Heart left ventricle (tissue), 16 donors: Measurements from ENCODE around the gene ZNF664. TPM values are rescaled to one million over a fixed set of nuclear protein-coding genes. Genes with fewer than 3 reads are reported as not detected.
A peak's percentile ranks its signal among the peaks of the same experiment; 100 is the strongest.

Experiments
- ATAC-seq, 4 donors: fragments of 200-7000 bp; cut with Tn5 transposase; one replicate each; pipeline ENCODE4 v1.9.1; 2020 to 2022; ENCODE audit warnings: moderate library complexity in 4 of 4, mild to moderate bottlenecking in 3 of 4, moderate number of reproducible peaks in 1 of 4
- DNase-seq, 5 donors: peaks; one replicate each; pipeline ENCODE4 v3.0.0-alpha.2; 2020
- H3K27ac ChIP-seq, 12 donors: fragments of 200-600 bp; sonication (generic) in 4 of 12; one replicate each; pipeline versions ENCODE4 v1.5.0 to v1.8.0; 2016 to 2022; ENCODE audit warnings: mild to moderate bottlenecking in 2 of 12
- H3K27me3 ChIP-seq, 9 donors: fragments of 200-600 bp; sonication (generic) in 2 of 9; one replicate each; pipeline versions ENCODE4 v1.5.1 to v1.8.0; 2016 to 2022; ENCODE audit warnings: mild to moderate bottlenecking in 3 of 9
- H3K36me3 ChIP-seq, 9 donors: fragments of 200-600 bp; sonication (generic) in 2 of 9; one replicate each; pipeline versions ENCODE4 v1.5.0 to v1.8.0; 2018 to 2022; ENCODE audit warnings: mild to moderate bottlenecking in 2 of 9
- H3K4me1 ChIP-seq, 12 donors: fragments of 200-600 bp; sonication (generic) in 4 of 12; one replicate each; pipeline versions ENCODE4 v1.5.0 to v1.8.0; 2016 to 2022; ENCODE audit warnings: mild to moderate bottlenecking in 3 of 12
- H3K4me3 ChIP-seq, 12 donors: fragments of 200-600 bp; sonication (generic) in 4 of 12; one replicate each; pipeline versions ENCODE4 v1.5.0 to v1.8.0; 2017 to 2022; ENCODE audit warnings: mild to moderate bottlenecking in 9 of 12, moderate library complexity in 4 of 12
- H3K9me3 ChIP-seq, 12 donors: fragments of 200-600 bp; sonication (generic) in 4 of 12; one replicate each; pipeline versions ENCODE4 v1.5.0 to v1.8.0; 2016 to 2022; ENCODE audit warnings: mild to moderate bottlenecking in 1 of 12
- CTCF ChIP-seq, 12 donors: fragments of 200-600 bp; sonication (generic) in 4 of 12; IDR thresholded peaks; one replicate each; pipeline versions ENCODE4 v1.5.0 to v1.8.0; 2018 to 2022; ENCODE audit warnings: antibody characterized with exemption in 12 of 12, mild to moderate bottlenecking in 5 of 12
- POLR2A ChIP-seq, 2 donors: fragments of 450-650 bp; IDR thresholded peaks; one replicate each; pipeline ENCODE4 v1.6.1; 2017; ENCODE audit warnings: antibody characterized with exemption in 2 of 2, mild to moderate bottlenecking in 2 of 2, moderate library complexity in 2 of 2
- WGBS, 4 donors: extraction: QIAGEN DNeasy Blood & Tissue Kit in 2 of 4; methylation state at CpG; one replicate each; pipeline versions ENCODE4 v1.1.5 to v1.1.7; 2013 to 2018; 5-methylcytosine and 5-hydroxymethylcytosine counted together
- intact Hi-C, 10 donors: fragments of 100-400 bp; cut with DNase I; formaldehyde crosslinking; loops; one replicate each; pipeline versions ENCODE4 v1.11.1 to v1.14.2; 2022
- polyA plus RNA-seq, 2 donors: library from polyadenylated mRNA; stranded (reverse); fragments of 200-250 nt; gene quantifications; one replicate each; pipeline ENCODE4 v1.2.3, GENCODE V29; 2013
- total RNA-seq, 9 donors: library from RNA; depleted of rRNA in 2 of 9; stranded (reverse); fragments of >200 nt in 2 of 9; fragmentation: NEBNext Ultra II Directional in 3 of 9; extraction: Animal tissue kit (Norgen Biotek cat#: 25700) in 3 of 9; gene quantifications; one replicate each; pipeline versions ENCODE4 v1.1.0 to v1.2.4, GENCODE V29; 2016 to 2023
- donor health status: ischemic (EF 13 %, LVEDD 7.1; RV severe dilation, severe dysfunction).
- donor health status: healthy with polysubstance abuse.
- donor health status: DM: no; HTN: yes; CAD: no.
- donor health status: DM: no; HTN: no; CAD: no.
- donor health status: ischemic (EF 25% LVEDD 6.9; RV normal size, moderate dysfunction).
- donor health status: ischemic (EF 25% LVEDD 5.7; RV mildly dilated, moderate dysfunction).
- donor health status: healthy.
- donor health status: DM: yes; HTN: yes; CAD: no.
- donor health status: ischemic (EF 35%, LVEDD 5.7; RV mildly dilated, moderate dysfunction).
- donor health status: nonischemic (EF 11% LVEDD 7.7; RV severe dilation, severe dysfunction).
- donor health status: DM: yes; HTN: yes; CAD: no.
- donor health status: PGD.
- donor health status: ischemic (EF 29% LVEDD 5.4; RV normal size, mild dysfunction).
- donor health status: nonischemic (EF 23%, LVEDD 6.1; RV moderate dilation, normal function).

The ZNF664 gene
- total and polyA plus RNA-seq, 11 donors = 43.1 to 104 (median 73.3) TPM

- H3K36me3 ChIP-seq = no peaks in the 10 kb centered on the region
- intact Hi-C loops = loop anchor here in 4 of 10 donors (5.0 to 10.0 kb wide), 3 partner anchors 32 to 120 kb away; no protein-coding TSS in a partner anchor
- no peak for ATAC-seq
- H3K27ac ChIP-seq = no peak overlapping the region
- peaks cover 0 to 40% (median 19%) of the 10 kb centered on the region in 12 donors for H3K4me1 ChIP-seq
- TF ChIP-seq CTCF (IDR thresholded peaks at IDR 0.05) (no peak), POLR2A (IDR thresholded peaks at IDR 0.05) (no peak)
- 71 to 85% (median 75%) methylated on average over 7 of the region's 7 CpGs for WGBS, 4 donors
- no peak for DNase-seq
- H3K27me3 ChIP-seq = no peaks in the 10 kb centered on the region
- no peak overlapping the region for H3K4me3 ChIP-seq
- H3K9me3 ChIP-seq = peaks cover 0 to 6% (median 0%) of the 10 kb centered on the region in 12 donors
Measured at GRCh38 chr12:124024776-124025175, 51.8 kb downstream of the ZNF664 start.

- intact Hi-C loops = loop anchor here in 4 of 10 donors (5.0 to 10.0 kb wide), 3 partner anchors 33 to 121 kb away; no protein-coding TSS in a partner anchor
- peak overlapping the region in 1 of 12 donors; percentile 64 for H3K27ac ChIP-seq
- H3K4me1 ChIP-seq = peaks cover 0 to 46% (median 24%) of the 10 kb centered on the region in 12 donors
- no peak for DNase-seq
- H3K9me3 ChIP-seq = peaks cover 0 to 6% (median 0%) of the 10 kb centered on the region in 12 donors
- H3K36me3 ChIP-seq = no peaks in the 10 kb centered on the region
- H3K4me3 ChIP-seq = no peak overlapping the region
- WGBS, 4 donors = 79 to 90% (median 86%) methylated on average over 8 of the region's 8 CpGs
- TF ChIP-seq POLR2A (IDR thresholded peaks at IDR 0.05) = no peak
- no peak for TF ChIP-seq CTCF (IDR thresholded peaks at IDR 0.05)
- no peak for ATAC-seq
- no peaks in the 10 kb centered on the region for H3K27me3 ChIP-seq
Measured at GRCh38 chr12:124025661-124026060, 52.6 kb downstream of the ZNF664 start.

- WGBS, 4 donors = 53 to 66% (median 61%) methylated on average over 14 of the region's 14 CpGs
- intact Hi-C loops = loop anchor here in 4 of 10 donors (5.0 to 10.0 kb wide), 3 partner anchors 35 to 122 kb away; no protein-coding TSS in a partner anchor
- peak; percentile 59 to 88 (median 78) for ATAC-seq
- no peak for TF ChIP-seq CTCF (IDR thresholded peaks at IDR 0.05)
- TF ChIP-seq POLR2A (IDR thresholded peaks at IDR 0.05) = no peak
- Histone ChIP-seq H3K9me3 (peaks cover 0 to 3% (median 0%) of the 10 kb centered on the region in 12 donors), H3K27ac (peak overlapping the region in 10 of 12 donors; percentile 15 to 79 (median 54)), H3K4me3 (no peak overlapping the region), H3K27me3 (no peaks in the 10 kb centered on the region), H3K36me3 (no peaks in the 10 kb centered on the region), H3K4me1 (peaks cover 0 to 44% (median 24%) of the 10 kb centered on the region in 12 donors)
- peak in 2 of 5 donors; percentile 40 to 54 for DNase-seq
Measured at GRCh38 chr12:124026755-124027745, 54.0 kb downstream of the ZNF664 start.
